CD4-positive, alpha-beta memory T cell (primary cell): Measurements from ENCODE around the gene ECSIT. TPM values are rescaled to one million over a fixed set of nuclear protein-coding genes. Genes with fewer than 3 reads are reported as not detected.

Experiments
- CTCF ChIA-PET: fragments of 350-600 bp; sonication (Branson Sonifier 250); formaldehyde crosslinking; loops from one replicate; lab custom pipeline; 2021; ENCODE audit warnings: inconsistent platforms; ENCODE audit not compliant: partially characterized antibody; lab: Charles Lee
- POLR2A ChIA-PET: fragments of 350-600 bp; sonication (Branson Sonifier 250); formaldehyde crosslinking; loops from one replicate; lab custom pipeline; 2021; ENCODE audit not compliant: partially characterized antibody; lab: Charles Lee
- DNase-seq, 5 donors: peaks; one replicate each; pipeline versions ENCODE4 v3.0.0 to v3.0.0-alpha.2; 2020 to 2022; ENCODE audit warnings: mixed read lengths in 1 of 5
- H3K27ac ChIP-seq: one replicate; pipeline ENCODE4 v1.7.0; 2013; ENCODE audit warnings: low read depth, low read length
- H3K27me3 ChIP-seq: 2 replicates; pipeline ENCODE4 v1.7.0; 2013; ENCODE audit warnings: mild to moderate bottlenecking, low read length, moderate library complexity; ENCODE audit not compliant: insufficient read depth
- H3K36me3 ChIP-seq: 2 replicates; pipeline ENCODE4 v1.7.0; 2013; ENCODE audit warnings: mild to moderate bottlenecking, low read length, moderate library complexity; ENCODE audit not compliant: insufficient read depth
- H3K4me1 ChIP-seq: 2 replicates; pipeline ENCODE4 v1.7.0; 2013; ENCODE audit warnings: mild to moderate bottlenecking, low read length, moderate library complexity; ENCODE audit not compliant: insufficient read depth
- H3K4me3 ChIP-seq, 2 donors: one replicate each; pipeline ENCODE4 v1.7.0; 2013; ENCODE audit warnings: low read length in 2 of 2, mild to moderate bottlenecking in 1 of 2
- H3K9me3 ChIP-seq, 2 donors: one replicate each; pipeline ENCODE4 v1.7.0; 2013; ENCODE audit warnings: low read length in 2 of 2, control low read depth in 1 of 2; ENCODE audit not compliant: control insufficient read depth in 1 of 2
- H3K27ac Mint-ChIP-seq, 7 donors: one replicate each; pipeline ENCODE4 v1.8.0; 2020 to 2021; ENCODE audit warnings: mixed read lengths in 7 of 7, mild to moderate bottlenecking in 6 of 7, inconsistent platforms in 3 of 7, moderate library complexity in 3 of 7
- H3K27me3 Mint-ChIP-seq, 2 donors: one replicate each; pipeline ENCODE4 v1.8.0; 2020 to 2021; ENCODE audit warnings: mixed read lengths in 2 of 2
- H3K36me3 Mint-ChIP-seq, 2 donors: one replicate each; pipeline ENCODE4 v1.8.0; 2020 to 2021; ENCODE audit warnings: mixed read lengths in 2 of 2, inconsistent platforms in 1 of 2, mild to moderate bottlenecking in 1 of 2
- H3K4me1 Mint-ChIP-seq, 4 donors: one replicate each; pipeline ENCODE4 v1.8.0; 2020 to 2021; ENCODE audit warnings: mixed read lengths in 4 of 4, mild to moderate bottlenecking in 1 of 4
- H3K4me3 Mint-ChIP-seq, 8 donors: one replicate each; pipeline ENCODE4 v1.8.0; 2020 to 2021; ENCODE audit warnings: mixed read lengths in 8 of 8, mild to moderate bottlenecking in 7 of 8, moderate library complexity in 6 of 8, inconsistent platforms in 3 of 8
- H3K9me3 Mint-ChIP-seq, 8 donors: one replicate each; pipeline ENCODE4 v1.8.0; 2020 to 2021; ENCODE audit warnings: mixed read lengths in 8 of 8, mild to moderate bottlenecking in 5 of 8, inconsistent platforms in 3 of 8, moderate library complexity in 1 of 8
- intact Hi-C: fragments of 100-400 bp; cut with micrococcal nuclease; formaldehyde crosslinking; loops from one replicate; pipeline ENCODE4 v1.15.1; 2023
- microRNA-seq: library from miRNA; unstranded; fragments of <30 nt; microRNA quantifications from one replicate; pipeline ENCODE4 v1.2.0, GENCODE V29; 2021; ENCODE audit warnings: borderline replicate concordance, borderline number of aligned reads, borderline microRNAs expressed, mixed read lengths
- polyA plus RNA-seq, 2 donors: library from polyadenylated mRNA; unstranded; fragments of 300-500 nt; fragmentation: Illumina TruSeq; gene quantifications; one replicate each; pipeline ENCODE4 v1.2.3, GENCODE V29; 2021
- total RNA-seq, 2 experiments: library from RNA; stranded (reverse); gene quantifications; one replicate each; pipeline ENCODE4 v1.2.3, GENCODE V29; 2021

The ECSIT gene
- total and polyA plus RNA-seq, 4 experiments from 2014 or later, result 27.3 to 46.2 (median 37.3) TPM

DNA sequence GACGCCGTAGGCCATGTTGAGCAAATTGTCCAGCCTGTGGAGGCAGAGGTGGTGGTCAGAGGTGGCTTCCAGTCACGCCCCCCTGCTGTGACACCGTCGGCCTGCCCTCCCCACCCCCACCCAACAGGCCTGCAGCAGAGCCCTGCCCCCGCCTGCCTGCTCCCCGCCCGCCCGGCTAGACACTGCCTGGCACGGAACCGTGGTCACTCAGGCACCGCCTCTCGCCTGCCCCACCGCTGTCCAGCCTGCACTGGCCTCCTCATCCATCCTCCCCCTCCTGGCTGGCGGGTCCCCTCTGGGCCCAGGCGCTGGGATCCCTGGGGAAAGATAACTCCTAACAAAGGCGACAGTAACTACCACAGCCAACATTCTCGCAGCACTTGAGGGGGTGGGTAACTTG, 71.8 kb downstream of the ECSIT start:
- H3K27ac Mint-ChIP-seq, result no peak overlapping the region
- intact Hi-C loops, result no loop called here
- ChIA-PET CTCF (no interaction called here), POLR2A (no interaction called here)
- Histone ChIP-seq H3K36me3 (no peaks in the 10 kb centered on the region), H3K9me3 (no peaks in the 10 kb centered on the region), H3K4me1 (no peaks in the 10 kb centered on the region), H3K27me3 (no peaks in the 10 kb centered on the region), H3K27ac (no peak overlapping the region), H3K4me3 (no peak overlapping the region)
- no peaks in the 10 kb centered on the region for H3K36me3 Mint-ChIP-seq
- peaks cover 0 to 1% (median 0%) of the 10 kb centered on the region in 4 donors for H3K4me1 Mint-ChIP-seq
- H3K9me3 Mint-ChIP-seq, result no peaks in the 10 kb centered on the region
- peaks cover 9 to 13% of the 10 kb centered on the region in 2 donors for H3K27me3 Mint-ChIP-seq
- no peak for DNase-seq
- no peak overlapping the region for H3K4me3 Mint-ChIP-seq

DNA sequence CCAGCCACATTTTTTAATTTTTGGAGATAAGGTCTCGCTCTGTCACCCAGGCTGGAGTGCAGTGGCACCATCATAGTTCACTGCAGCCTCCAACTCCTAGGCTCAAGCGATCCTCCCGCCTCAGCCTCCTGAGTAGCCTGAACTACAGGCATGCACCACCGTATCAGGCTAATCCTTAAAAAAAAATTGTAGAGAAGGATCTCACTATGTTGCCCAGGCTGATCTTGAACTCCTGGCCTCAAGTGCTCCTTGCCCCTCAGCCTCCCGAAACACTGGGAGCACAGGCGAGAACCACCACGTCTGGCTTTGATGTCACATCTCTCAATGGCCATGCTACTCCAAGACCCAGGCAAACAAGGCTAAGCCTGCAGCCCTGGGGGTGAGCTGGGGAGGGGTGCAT, 72.3 kb downstream of the ECSIT start:
- Mint-ChIP-seq H3K4me3 (no peak overlapping the region), H3K36me3 (no peaks in the 10 kb centered on the region), H3K4me1 (peaks cover 0 to 1% (median 0%) of the 10 kb centered on the region in 4 donors), H3K27ac (no peak overlapping the region), H3K27me3 (peaks cover 9 to 13% of the 10 kb centered on the region in 2 donors), H3K9me3 (no peaks in the 10 kb centered on the region)
- Histone ChIP-seq H3K36me3 (no peaks in the 10 kb centered on the region), H3K27ac (no peak overlapping the region), H3K9me3 (no peaks in the 10 kb centered on the region), H3K27me3 (no peaks in the 10 kb centered on the region), H3K4me3 (no peak overlapping the region), H3K4me1 (no peaks in the 10 kb centered on the region)
- no peak for DNase-seq
- ChIA-PET POLR2A (no interaction called here), CTCF (no interaction called here)
- intact Hi-C loops, result no loop called here

Small RNAs within 50 kb of the gene (microRNA-seq; reads per million reads assigned to microRNA genes)
- not detected for gene MIR7974

Other genes starting within 250 kb of the ECSIT start
- not detected for gene TSPAN16, start 233.0 kb downstream of the ECSIT start, total RNA-seq
- not detected for gene TSPAN16, start 233.0 kb downstream of the ECSIT start, polyA plus RNA-seq
- gene RAB3D, start 189.5 kb downstream of the ECSIT start, total RNA-seq, result 1 to 10 TPM; 6.0 to 8.6 TPM
- gene RAB3D, start 189.5 kb downstream of the ECSIT start, polyA plus RNA-seq, result 1 to 10 TPM; 1.9 to 2.5 TPM
- gene TMEM205, start 182.9 kb downstream of the ECSIT start, total RNA-seq, result 10 to 100 TPM; 26.1 to 28.5 TPM
- 10 to 100 TPM; 56.1 to 86.3 TPM for gene TMEM205, start 182.9 kb downstream of the ECSIT start, polyA plus RNA-seq
- gene CCDC159, start 182.6 kb downstream of the ECSIT start, total RNA-seq, result 10 to 100 TPM; 90.7 to 91.8 TPM
- gene CCDC159, start 182.6 kb downstream of the ECSIT start, polyA plus RNA-seq, result 10 to 100 TPM in 1 of 2 donors, 1 to 10 TPM in 1; 9.2 to 16.8 TPM
- 10 to 100 TPM; 10.9 to 12.2 TPM for gene PLPPR2, start 173.7 kb downstream of the ECSIT start, total RNA-seq
- gene PLPPR2, start 173.7 kb downstream of the ECSIT start, polyA plus RNA-seq, result 1 to 10 TPM in 1 of 2 donors, under 1 TPM in 1; 0.16 to 1.1 TPM
- 1 to 10 TPM; 4.0 to 4.8 TPM for gene SWSAP1, start 154.5 kb downstream of the ECSIT start, total RNA-seq
- 1 to 10 TPM; 6.4 to 6.5 TPM for gene SWSAP1, start 154.5 kb downstream of the ECSIT start, polyA plus RNA-seq
- 1 to 10 TPM; 8.4 to 8.8 TPM for gene EPOR, start 144.8 kb downstream of the ECSIT start, total RNA-seq
- 10 to 100 TPM in 1 of 2 donors, 1 to 10 TPM in 1; 6.3 to 12.1 TPM for gene EPOR, start 144.8 kb downstream of the ECSIT start, polyA plus RNA-seq
- gene RGL3, start 109.8 kb downstream of the ECSIT start, total RNA-seq, result not detected
- gene RGL3, start 109.8 kb downstream of the ECSIT start, polyA plus RNA-seq, result not detected
- not detected for gene ODAD3, start 94.0 kb downstream of the ECSIT start, total RNA-seq
- not detected for gene ODAD3, start 94.0 kb downstream of the ECSIT start, polyA plus RNA-seq
- gene PRKCSH, start 93.5 kb downstream of the ECSIT start, total RNA-seq, result 100 to 1,000 TPM; 300 TPM
- 10 to 100 TPM; 14.0 to 63.6 TPM for gene PRKCSH, start 93.5 kb downstream of the ECSIT start, polyA plus RNA-seq
- not detected for gene ELAVL3, start 48.1 kb downstream of the ECSIT start, total RNA-seq
- gene ELAVL3, start 48.1 kb downstream of the ECSIT start, polyA plus RNA-seq, result not detected
- 10 to 100 TPM; 24.1 to 24.7 TPM for gene ZNF653, start 23.3 kb downstream of the ECSIT start, total RNA-seq
- gene ZNF653, start 23.3 kb downstream of the ECSIT start, polyA plus RNA-seq, result 1 to 10 TPM; 2.0 to 2.9 TPM
- not detected for gene CNN1, start 9.7 kb upstream of the ECSIT start, total RNA-seq
- not detected for gene CNN1, start 9.7 kb upstream of the ECSIT start, polyA plus RNA-seq
- 10 to 100 TPM; 46.0 to 48.5 TPM for gene ELOF1, start 30.1 kb upstream of the ECSIT start, total RNA-seq
- gene ELOF1, start 30.1 kb upstream of the ECSIT start, polyA plus RNA-seq, result 10 to 100 TPM; 93.1 to 96.1 TPM
- gene ACP5, start 48.5 kb upstream of the ECSIT start, total RNA-seq, result 10 to 100 TPM; 26.8 to 30.3 TPM
- 10 to 100 TPM; 16.9 to 23.8 TPM for gene ACP5, start 48.5 kb upstream of the ECSIT start, polyA plus RNA-seq
- 10 to 100 TPM; 11.5 to 12.6 TPM for gene ZNF627, start 68.3 kb upstream of the ECSIT start, total RNA-seq
- 10 to 100 TPM in 1 of 2 donors, 1 to 10 TPM in 1; 6.8 to 10.3 TPM for gene ZNF627, start 68.3 kb upstream of the ECSIT start, polyA plus RNA-seq
- 1 to 10 TPM; 4.6 to 5.4 TPM for gene ZNF823, start 209.8 kb upstream of the ECSIT start, total RNA-seq
- 1 to 10 TPM in 1 of 2 donors, under 1 TPM in 1; 0.92 to 5.3 TPM for gene ZNF823, start 209.8 kb upstream of the ECSIT start, polyA plus RNA-seq
- gene ZNF441, start 237.9 kb upstream of the ECSIT start, total RNA-seq, result 10 to 100 TPM; 19.6 to 21.5 TPM
- 1 to 10 TPM; 2.3 to 6.3 TPM for gene ZNF441, start 237.9 kb upstream of the ECSIT start, polyA plus RNA-seq